HG02798 (cell line): ENCODE data around the gene FYB1.

Experiments
- ATAC-seq: cut with Tn5 transposase; IDR thresholded peaks from one replicate; pipeline ENCODE4 v1.9.1; 2021; ENCODE audit warnings: mild to moderate bottlenecking; ENCODE audit not compliant: unreplicated experiment, poor library complexity

Gene FYB1

DNA sequence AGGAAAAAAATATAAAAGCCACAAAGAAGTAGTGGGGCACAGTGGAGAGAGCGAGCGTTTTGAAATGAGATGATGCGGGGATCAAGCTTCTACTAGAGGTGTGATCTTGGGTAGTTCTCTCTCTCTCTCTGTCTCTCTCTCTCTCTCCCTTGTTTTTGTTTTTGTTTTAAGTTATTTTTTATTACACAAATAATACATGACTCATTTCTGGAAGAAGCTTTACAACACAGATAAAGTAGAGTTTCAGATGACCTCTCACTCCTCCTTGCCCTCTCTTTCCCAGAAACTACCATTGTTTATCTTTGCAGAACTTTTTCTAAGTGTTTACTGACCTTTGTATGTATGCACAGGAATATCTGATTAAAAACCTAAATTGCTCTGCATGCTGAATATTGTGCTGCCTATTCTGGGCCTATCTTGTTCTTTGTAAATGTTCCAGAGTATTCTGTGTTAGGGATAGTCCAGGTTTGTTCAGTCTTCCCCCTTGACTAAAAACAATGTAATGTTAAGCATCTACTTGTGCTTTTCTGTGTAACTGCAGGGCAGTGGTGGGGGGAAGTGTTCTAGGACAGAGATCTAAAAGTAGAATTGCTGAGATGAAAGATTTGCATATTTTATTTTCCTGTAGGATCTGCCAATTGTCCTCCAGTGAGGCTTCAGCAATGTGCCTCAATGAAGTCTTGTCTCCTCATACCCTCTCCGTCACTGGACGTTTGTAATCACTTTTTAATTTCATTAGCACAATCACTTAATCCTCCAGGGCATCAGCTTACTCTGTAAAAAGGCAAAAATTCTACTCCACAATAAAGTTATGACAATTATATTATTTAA lies 52.0 kb downstream of the FYB1 start:
- no peak for ATAC-seq

DNA sequence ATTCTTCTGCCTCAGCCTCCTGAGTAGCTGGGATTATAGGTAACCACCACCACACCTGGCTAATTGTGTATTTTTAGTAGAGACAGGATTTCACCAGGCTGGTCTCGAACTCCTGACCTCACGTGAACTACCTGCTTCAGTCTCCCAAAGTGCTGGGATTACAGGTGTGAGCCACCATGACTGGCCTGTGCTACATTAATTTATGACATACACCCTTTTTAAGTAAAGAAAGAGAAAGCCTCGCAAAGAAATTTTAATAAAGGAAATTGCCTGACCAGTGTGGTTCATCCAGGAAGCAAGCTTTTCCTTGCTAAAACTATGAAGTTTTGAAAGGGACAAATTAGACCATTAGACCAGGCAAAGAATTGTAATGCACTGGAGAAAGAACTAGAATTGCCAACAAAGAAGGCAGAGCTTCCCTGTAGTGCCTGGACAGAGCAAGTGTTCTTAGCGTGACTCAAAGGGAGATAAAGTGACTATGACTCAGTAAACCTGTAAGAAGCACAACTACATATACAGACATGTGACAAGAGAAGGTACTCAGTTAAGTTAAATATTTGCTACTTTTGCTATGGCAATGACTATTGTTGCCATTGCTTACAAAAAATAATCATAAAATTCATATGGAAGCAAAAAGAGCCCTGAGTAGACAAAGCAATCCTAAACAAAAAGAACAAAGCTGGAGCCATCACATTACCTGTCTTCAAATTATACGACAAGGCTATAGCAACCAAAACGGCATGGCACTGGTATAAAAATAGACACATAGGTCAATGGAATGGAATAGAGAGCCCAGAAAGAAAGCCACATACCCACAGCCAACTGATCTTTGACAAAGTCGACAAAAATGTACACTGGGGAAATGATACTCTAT lies 54.6 kb downstream of the FYB1 start:
- ATAC-seq, result no peak

DNA sequence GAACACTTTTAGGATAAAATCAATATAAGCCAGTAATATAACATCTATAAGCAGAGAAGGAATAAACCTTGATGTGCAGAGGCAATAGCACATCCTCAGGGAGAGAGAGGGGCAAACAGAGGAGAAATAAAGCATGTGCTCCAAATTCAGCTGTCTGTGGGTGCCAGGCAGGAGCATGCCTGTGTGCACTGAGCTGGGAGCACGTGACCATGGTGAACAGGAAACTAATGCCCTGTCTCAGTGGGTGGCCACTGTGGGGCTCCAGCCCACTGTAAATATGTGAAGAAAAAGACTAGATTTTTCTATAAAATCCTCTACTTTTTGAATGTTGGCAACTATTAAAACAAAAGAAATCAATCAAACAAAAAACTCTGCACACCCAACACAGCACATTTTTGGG lies 55.3 kb downstream of the FYB1 start:
- no peak for ATAC-seq

DNA sequence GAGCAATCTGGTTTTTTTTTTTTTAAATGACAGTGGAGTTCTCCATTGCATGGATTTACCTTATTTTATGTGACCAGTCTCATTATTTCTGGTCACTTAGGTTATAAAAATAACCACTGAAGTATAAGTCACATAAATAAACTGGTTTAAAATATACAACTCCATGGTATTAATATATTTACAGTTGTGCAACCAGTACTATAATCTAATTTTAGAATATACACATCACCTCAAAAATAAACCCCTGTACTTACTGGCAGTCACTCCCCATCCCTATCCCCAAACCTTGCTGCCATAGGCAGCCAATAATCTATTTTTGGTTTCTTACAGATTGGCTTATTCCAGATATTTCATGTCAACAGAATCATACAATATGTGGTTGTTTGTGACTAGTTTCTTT lies 57.8 kb downstream of the FYB1 start:
- ATAC-seq, result no peak

DNA sequence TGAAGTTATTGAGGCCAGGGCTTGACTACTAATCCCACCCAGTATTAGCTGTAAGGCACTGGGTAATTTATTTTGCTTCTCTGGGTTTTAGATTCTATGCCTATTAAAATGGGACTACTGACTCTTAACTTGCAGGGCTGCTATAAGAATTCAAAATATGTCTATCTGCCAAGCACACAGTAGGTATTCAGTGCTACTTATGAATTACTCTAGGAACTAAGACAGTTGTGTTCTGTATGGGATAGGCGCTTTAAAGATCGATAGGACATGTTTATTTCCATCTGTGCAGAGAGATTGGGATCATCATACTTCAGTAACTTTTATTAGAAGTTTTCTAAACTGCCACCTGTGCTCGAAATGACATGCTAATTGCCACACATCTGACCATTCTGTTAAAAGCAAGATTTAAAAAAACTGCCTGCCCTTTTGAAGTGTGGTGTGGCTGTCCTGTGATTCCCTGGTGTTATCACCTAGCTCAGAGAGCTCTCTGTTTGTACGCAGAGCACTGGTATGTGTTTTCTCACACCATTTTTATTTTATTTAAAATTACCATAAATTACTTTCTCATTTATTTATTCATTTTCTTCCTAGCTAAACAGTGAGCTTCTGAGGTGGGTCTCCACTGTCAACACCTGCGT lies 58.7 kb downstream of the FYB1 start:
- ATAC-seq, result no peak

DNA sequence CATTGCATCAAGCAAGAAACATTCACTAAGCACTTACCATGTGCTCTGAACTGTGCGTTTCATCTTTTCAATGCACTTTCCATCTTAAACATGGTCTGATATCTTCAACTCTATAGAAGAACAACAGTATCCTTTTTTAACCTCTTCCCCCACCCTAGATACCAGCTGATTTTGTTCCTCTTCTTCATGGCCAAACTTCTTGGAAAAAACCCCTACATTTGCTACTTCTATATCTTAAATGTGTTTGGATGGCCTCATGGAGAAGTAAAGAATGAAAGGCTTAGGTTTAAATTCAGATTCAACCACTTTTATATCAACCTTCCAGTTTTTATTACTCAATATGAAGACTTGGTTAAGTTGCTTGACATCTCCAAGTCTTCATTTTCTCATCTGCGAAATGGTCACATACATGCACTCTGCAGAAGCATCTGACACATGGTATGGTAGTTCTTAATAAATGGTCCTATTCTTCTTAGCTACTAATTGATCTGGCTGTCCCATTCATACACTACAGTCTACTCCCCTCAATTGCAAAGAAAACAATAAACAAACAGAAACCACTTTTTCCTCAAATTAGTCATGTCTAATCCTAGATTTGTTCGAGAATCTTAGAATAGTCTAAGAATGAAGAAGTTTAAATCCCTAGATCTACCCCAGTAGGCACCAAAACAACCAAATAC lies 59.4 kb downstream of the FYB1 start:
- ATAC-seq, result no peak

DNA sequence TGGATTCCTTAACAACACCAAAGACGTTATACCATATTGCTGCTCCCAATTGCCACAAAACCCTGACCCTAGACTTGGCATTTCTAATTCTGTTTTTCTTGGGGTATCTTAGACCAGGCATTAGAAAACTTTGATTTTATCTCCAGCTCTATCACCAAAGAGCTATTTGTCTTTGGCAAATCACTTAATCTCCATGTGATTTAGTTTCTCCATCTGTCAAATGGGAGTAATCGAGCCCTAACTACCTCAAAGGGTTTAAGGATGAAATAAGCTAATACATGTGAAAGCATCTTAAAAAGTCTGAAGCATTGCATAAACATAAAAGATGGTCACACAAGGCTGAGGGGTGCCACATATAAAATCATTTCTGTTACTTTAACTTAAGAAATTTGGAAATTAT lies 60.6 kb downstream of the FYB1 start:
- ATAC-seq, result no peak

DNA sequence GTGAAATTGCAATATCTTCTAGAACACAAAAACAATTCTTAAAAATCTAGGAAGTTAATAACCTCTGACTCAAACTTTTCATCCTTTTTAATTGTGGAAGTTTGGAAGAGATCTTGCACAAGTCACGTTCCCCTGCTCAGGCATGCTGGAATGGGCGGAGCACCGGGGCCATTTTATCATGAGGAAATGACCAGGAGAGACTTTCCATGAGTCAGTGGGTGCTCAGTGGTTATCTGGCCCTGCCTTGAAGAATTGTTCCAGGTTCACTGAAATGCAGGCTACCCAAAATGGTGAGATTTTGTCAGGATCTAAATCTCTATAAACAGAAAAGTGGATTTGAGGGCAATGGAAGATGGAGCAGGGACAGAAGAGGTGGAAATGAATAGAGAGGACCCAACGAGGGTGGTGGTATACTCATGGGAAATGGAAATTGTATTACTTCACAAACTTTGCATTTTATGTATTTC lies 61.2 kb downstream of the FYB1 start:
- no peak for ATAC-seq

DNA sequence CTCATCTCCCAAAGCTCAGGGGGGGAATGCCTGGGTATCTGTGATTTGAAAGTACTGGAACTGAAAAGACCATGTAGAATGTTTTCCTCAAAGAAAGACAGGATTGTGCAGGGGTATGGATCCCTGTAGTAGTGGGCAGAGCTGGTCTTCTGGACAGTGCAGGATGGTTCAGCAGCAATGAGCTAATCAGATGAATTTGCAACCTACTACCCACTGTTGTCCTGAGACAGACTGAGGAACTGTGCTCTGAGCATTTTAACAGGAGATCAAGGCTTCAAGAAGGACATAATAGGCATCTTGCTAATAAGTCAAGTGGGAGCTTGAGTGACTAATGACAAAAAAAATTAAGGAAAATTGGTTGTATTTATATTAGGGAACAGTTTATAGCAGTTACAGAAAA lies 61.7 kb downstream of the FYB1 start:
- no peak for ATAC-seq

DNA sequence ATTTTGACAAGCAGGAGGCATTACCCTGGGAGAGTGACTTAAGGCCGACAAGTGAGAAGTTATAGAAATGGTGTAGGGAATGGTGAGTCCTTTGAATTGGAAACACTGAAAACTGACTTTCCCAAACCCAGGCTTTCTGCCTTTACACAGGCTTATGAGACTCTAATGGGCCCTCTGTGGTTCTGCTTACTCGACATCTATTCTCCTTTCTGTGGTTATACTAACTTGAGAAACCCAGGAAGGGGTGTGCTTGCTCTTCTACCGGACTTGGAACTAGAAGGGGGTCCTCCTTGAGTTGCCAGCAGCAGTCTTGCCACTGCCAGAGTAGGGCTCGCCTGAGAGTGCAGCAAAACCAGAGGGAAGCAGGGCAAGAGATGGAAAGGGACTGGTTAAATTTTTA lies 63.3 kb downstream of the FYB1 start:
- ATAC-seq, result no peak

DNA sequence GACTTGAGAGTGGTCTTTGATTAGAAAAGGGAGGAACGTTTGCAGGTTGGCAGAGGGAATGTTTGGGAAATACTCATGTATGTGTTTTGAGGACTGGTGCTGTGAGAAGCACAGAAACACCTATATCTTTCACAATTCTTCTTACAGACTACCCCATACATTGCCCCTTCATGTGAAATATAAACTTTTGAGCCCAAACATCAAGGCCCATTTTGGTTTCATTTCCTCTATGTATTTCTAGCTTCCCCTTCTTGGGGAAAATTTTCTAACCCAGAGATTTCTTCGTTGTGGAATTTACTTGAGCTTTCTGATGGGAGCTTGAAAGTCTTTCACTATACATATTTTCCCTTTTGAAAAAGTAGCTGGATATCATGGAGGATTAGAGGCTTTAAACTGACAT lies 67.6 kb downstream of the FYB1 start:
- no peak for ATAC-seq

DNA sequence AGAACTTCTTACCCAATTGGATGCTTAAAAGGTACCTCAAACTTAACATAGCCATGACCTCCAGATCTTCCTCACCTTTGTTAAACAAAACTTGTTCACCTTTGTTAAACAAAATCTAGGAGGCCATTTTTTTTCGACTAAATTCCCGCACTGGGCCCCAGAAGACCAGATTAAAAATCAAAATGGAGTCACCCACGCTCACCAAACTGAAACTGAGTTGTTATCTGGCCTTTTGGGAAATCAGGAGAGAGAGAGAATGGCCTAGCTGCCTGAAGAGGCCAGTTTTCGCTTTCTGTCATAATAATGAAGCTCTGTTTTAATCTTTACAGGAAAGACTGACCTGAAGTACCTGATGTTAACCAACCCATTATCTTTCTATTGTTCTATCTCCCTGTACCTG lies 69.4 kb downstream of the FYB1 start:
- no peak for ATAC-seq

DNA sequence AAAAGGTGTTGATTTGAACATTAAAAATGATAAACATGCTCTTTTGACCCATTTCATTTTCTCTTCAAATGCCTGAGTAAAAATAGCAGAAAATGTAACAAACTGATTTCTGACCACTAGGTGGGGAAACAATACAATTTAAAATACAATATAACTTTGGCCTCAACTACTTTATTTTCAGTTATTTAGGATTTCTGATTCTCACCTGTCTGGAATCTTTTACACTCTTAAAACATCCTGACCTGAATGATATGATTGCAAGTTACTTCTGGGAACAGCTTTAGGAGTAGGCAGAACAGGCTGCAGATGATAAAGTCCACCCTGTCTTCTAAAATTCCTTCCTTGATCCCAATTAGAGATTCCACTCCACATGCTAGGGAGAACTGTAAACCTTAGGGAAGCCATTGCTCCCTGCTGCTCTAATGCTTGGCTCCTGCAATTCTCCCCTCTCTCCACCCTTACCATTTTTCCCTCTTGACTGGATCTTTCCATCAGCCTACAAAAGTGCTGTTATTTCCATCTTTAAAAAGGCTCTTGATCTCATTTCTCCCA lies 70.3 kb downstream of the FYB1 start:
- no peak for ATAC-seq

DNA sequence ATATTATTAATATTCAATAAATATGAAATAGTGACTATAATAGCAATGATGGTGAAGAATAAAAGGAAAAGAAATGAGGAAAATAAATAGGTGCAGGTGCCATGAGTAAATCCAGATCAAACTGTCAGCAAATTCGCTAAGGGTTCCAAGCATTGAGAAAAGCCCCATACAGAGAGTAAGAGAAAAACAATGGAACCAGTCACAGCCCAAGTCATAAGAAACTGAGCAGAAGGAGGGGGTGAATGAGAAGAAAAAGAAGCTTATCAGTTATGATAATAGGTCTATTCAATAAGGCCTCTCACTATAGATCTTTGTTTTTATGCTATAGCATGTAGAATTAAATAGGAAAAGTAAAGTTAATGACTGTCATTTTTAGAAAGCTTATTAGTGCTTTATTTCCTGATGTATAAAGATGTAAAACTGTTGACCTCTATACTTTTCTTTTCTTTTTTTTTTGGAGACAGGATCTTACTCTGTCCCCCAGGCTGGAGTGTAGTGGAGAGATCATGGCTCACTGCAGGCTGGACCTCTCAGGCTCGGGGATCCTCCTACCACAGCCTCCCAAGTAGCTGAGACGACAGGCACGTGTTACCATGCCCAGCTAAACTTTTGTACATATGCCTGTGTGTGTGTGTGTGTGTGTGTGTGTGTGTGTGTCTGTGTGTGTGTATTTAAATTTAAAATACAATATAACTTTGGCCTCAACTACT lies 72.4 kb downstream of the FYB1 start:
- no peak for ATAC-seq

DNA sequence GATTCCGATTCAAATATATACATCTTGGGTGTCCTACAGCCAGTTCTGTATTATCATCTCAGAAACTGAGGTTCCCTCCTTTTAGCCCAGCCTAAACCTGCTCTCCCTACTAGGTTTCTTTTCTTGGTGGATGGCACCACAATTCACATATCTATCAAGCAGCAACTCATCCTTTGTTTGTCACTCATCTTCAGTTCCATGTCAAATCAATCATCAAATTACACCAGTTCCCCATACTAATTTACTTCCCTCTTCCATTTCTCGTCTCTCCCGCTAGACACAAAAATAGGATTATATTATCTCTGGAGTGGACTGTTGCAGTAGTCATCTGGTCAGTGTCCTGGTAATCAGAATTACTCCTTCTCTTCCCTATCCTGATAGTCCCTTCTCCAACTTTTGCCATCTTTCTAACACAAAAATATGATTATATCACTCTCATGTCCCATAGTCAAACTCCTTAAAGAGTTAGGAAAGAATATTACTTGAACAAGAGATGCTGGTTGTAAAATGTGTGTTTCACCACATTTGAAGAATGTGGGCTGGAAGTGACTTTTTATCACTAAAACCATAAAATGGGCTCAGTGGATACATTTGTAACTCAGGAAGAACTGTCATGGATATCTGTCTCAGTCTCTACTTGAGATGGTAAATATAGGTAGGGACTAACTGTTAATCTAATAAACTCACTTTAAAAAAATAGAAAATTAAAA lies 76.1 kb downstream of the FYB1 start:
- ATAC-seq, result no peak

DNA sequence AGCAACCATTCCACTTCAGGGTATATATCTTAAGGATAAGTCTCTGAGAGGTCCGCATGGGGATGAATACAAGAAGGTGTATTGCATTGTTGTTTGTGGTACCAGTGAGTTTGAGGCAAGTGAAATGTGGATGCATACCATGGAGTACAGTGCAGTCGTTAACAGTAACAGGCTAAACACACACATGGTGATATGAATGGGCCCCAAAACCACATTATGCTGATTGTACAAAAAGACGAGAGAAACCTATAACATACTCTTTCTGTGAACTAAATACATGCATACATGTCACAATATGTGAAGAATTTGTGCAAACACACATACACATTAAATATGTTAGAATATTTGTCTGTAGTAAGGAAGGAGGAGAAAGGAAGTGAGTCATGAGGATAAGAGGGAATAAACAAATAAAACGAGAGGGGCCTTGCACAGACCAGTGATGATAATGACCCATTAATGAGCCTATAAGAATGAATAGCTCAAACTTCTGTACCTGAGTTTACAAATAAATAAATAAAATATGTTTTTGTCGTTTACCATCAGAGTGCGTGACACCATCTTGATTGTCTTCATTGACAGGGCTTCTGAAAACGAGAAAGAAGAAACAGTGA lies 78.7 kb downstream of the FYB1 start:
- ATAC-seq, result no peak

DNA sequence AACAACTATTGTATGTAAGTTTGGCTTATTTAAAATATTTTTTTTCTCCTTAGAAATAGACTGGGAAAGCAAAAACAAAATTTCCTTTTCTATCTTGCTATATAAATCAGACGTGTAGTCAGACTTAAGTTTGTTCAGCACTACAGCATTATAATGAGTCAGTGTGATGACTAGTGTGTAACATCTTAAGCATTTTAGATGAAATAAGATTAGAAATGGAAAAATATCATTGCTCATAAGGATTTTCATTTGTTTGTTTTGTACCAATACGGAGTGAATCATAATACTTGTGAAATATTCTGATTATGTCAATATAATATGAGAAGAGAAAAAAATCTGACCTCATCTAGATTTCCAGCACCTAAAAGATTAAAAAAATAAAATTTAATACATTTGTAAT lies 80.5 kb downstream of the FYB1 start:
- ATAC-seq, result no peak

DNA sequence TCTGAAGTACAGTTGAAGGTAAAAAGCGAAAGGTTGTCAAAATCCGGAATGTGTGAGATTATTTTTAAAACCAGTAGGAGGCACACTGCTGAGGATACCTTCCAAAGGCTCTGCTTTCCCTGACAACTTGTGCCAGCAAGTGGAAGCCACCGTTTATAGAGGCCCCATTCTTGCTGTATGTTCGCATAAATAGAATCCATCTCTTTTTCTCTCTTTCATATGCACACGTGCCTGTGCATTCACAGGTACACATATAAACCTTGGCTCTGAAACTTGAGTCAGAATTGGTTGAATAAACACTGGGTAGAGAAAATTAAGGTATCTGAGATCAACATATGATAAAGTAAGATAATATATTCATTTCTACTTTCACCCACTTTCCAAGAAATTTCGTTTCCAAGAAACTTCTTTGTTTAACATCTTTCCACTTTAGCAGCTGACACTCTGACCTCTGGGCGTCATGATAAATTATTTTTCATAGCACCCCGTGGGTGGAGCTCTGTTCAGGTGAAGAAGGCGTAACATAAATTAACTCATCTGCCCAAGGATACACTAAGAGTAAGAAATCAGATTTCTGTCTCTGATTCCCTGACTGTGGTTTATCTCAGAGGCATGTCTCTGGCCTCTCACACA lies 81.4 kb downstream of the FYB1 start:
- ATAC-seq, result no peak
